Body of pancreas (tissue), 4 donors: ENCODE results near the gene ACACA. TPM values are rescaled to one million over a fixed set of nuclear protein-coding genes. Genes with fewer than 3 reads are reported as not detected.

Source experiments
- ATAC-seq: fragments of 150-250 bp; one replicate; pipeline ENCODE4 v1.9.1; 2016
- DNase-seq, 4 donors: peaks; one replicate each; pipeline ENCODE4 v3.0.0-alpha.2; 2019
- H3K27ac ChIP-seq, 4 donors: fragments of 200-600 bp; sonication (generic); 1 replicate in 3 of 4; 2 replicates in 1 of 4; pipeline versions ENCODE4 v1.5.1 to v1.6.1; 2016 to 2019; ENCODE audit warnings: mild to moderate bottlenecking in 1 of 4, mixed read lengths in 1 of 4, moderate library complexity in 1 of 4
- H3K27me3 ChIP-seq, 2 donors: fragments of 200-600 bp; sonication (generic); one replicate each; pipeline ENCODE4 v1.6.0; 2016; ENCODE audit warnings: mild to moderate bottlenecking in 1 of 2
- H3K36me3 ChIP-seq, 2 donors: fragments of 200-600 bp; sonication (generic); replicated peaks in 1 of 2; 2 replicates each; pipeline ENCODE4 v1.5.1; 2016; ENCODE audit warnings: low read depth in 2 of 2; ENCODE audit not compliant: insufficient read depth in 1 of 2
- H3K4me1 ChIP-seq: fragments of 200-600 bp; sonication (generic); one replicate; pipeline ENCODE4 v1.6.0; 2016
- H3K4me3 ChIP-seq, 2 donors: fragments of 200-600 bp; sonication (generic); 1 replicate in 1 of 2; 2 replicates in 1 of 2; pipeline ENCODE4 v1.5.1; 2016 to 2019
- H3K9me3 ChIP-seq, 3 donors: fragments of 200-600 bp; sonication (generic); 1 replicate in 2 of 3; 2 replicates in 1 of 3; pipeline ENCODE4 v1.5.1; 2016
- CTCF ChIP-seq, 7 experiments: fragments of 450-650 bp in 4 of 7; fragments of 200-600 bp in 3 of 7; sonication (generic) in 3 of 7; IDR thresholded peaks; one replicate each; pipeline ENCODE4 v1.5.1; 2016 to 2019; ENCODE audit warnings: antibody characterized with exemption in 7 of 7
- POLR2A ChIP-seq, 3 donors: fragments of 450-650 bp; IDR thresholded peaks; one replicate each; pipeline ENCODE4 v1.6.1; 2016; ENCODE audit warnings: antibody characterized with exemption in 3 of 3, mild to moderate bottlenecking in 2 of 3
- WGBS, 2 donors: methylation state at CpG; one replicate each; pipeline ENCODE4 v1.1.5; 2017; 5-methylcytosine and 5-hydroxymethylcytosine counted together
- intact Hi-C: fragments of 100-400 bp; cut with DNase I; formaldehyde crosslinking; loops from one replicate; pipeline ENCODE4 v1.15.1; 2023
- total RNA-seq, 2 donors: library from RNA; depleted of rRNA; stranded (reverse); fragments of >200 nt; gene quantifications; one replicate each; pipeline ENCODE4 v1.1.0, GENCODE V29; 2016

ACACA gene
- total RNA-seq, 2 donors from 2014 or later: 9.1 to 49.1 TPM

GRCh38 chr17:37265446-37266173 lies 141.0 kb downstream of the ACACA start:
- intact Hi-C loops: no loop called here
- no peak for TF ChIP-seq CTCF (IDR thresholded peaks at IDR 0.05)
- TF ChIP-seq POLR2A (IDR thresholded peaks at IDR 0.05): no peak
- H3K27me3 ChIP-seq: no peaks in the 10 kb centered on the region
- no peaks in the 10 kb centered on the region for H3K4me1 ChIP-seq
- ATAC-seq: no peak
- H3K9me3 ChIP-seq: no peaks in the 10 kb centered on the region
- no peak overlapping the region for H3K27ac ChIP-seq
- peaks cover 0 to 8% of the 10 kb centered on the region in 2 donors for H3K36me3 ChIP-seq
- DNase-seq: no peak
- no peak overlapping the region for H3K4me3 ChIP-seq
- WGBS, 2 donors: 93 to 100% methylated on average over 2 of the region's 2 CpGs

DNA sequence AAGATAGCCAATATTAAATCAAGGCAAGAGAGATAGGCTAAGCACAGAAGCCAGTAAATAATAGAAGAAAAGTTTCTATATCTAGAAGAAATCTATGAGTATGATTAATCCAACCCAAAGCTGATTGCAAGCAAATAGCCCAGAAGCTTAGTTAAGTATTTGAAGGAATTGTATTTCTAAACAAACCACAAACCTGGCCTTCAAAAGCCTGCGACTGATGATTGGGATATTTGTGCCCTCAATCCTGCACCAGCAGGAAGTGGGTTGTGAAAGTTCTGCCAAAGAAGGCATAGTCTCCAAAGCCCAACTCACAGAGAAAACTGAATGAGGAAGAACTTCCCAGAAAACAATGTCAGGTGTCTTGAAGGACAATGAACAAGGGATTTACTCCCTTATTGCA lies 145.3 kb downstream of the ACACA start:
- H3K27me3 ChIP-seq: no peaks in the 10 kb centered on the region
- no peak overlapping the region for H3K27ac ChIP-seq
- no peaks in the 10 kb centered on the region for H3K4me1 ChIP-seq
- ATAC-seq (no peak), DNase-seq (no peak)
- no peak overlapping the region for H3K4me3 ChIP-seq
- intact Hi-C loops: no loop called here
- no peaks in the 10 kb centered on the region for H3K9me3 ChIP-seq
- TF ChIP-seq CTCF (IDR thresholded peaks at IDR 0.05) (no peak), POLR2A (IDR thresholded peaks at IDR 0.05) (no peak)
- WGBS, 2 donors: 67 to 84% methylated on average over 1 of the region's 1 CpG
- peaks cover 0 to 8% of the 10 kb centered on the region in 2 donors for H3K36me3 ChIP-seq

- H3K4me1 ChIP-seq: no peaks in the 10 kb centered on the region
Measured at GRCh38 chr17:37259030-37259735, 147.5 kb downstream of the ACACA start.

DNA sequence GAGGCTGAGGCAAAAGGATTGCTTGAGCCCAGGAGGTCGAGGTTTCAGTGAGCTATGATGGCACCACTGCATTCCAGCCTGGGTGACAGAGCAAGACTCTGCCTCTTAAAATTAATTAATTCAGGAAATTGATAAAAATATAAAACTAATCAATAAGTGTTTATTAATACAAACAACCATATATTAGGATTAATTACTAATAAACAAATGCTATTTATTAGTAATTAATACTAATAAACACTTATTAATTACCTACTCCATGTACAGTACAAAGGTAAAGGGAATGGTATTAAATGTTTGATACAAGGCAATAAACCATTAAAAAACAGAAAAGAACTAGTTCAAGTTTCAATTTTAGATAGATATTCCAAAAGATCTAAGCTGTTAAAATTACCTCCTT lies 150.0 kb downstream of the ACACA start:
- Histone ChIP-seq H3K4me3 (no peak overlapping the region), H3K27ac (no peak overlapping the region), H3K36me3 (peaks cover 0 to 3% of the 10 kb centered on the region in 2 donors), H3K9me3 (no peaks in the 10 kb centered on the region), H3K4me1 (no peaks in the 10 kb centered on the region), H3K27me3 (no peaks in the 10 kb centered on the region)
- intact Hi-C loops: no loop called here
- DNase-seq (no peak), ATAC-seq (no peak)
- WGBS, 2 donors: 95% methylated on average over 1 of the region's 1 CpG
- TF ChIP-seq POLR2A (IDR thresholded peaks at IDR 0.05) (no peak), CTCF (IDR thresholded peaks at IDR 0.05) (no peak)

More at GRCh38 chr17:37259030-37259735, 147.5 kb downstream of the ACACA start:
- 90 to 91% methylated on average over 3 of the region's 3 CpGs for WGBS, 2 donors
- H3K27ac ChIP-seq: no peak overlapping the region
- H3K4me3 ChIP-seq: no peak overlapping the region
- intact Hi-C loops: no loop called here
- no peaks in the 10 kb centered on the region for H3K9me3 ChIP-seq
- ATAC-seq: no peak
- H3K27me3 ChIP-seq: no peaks in the 10 kb centered on the region
- H3K36me3 ChIP-seq: peaks cover 0 to 2% of the 10 kb centered on the region in 2 donors
- TF ChIP-seq CTCF (IDR thresholded peaks at IDR 0.05): no peak
- no peak for TF ChIP-seq POLR2A (IDR thresholded peaks at IDR 0.05)
- no peak for DNase-seq
